ENCODE measurements around the gene NFX1.
"Not testable (repeated sequence)": the region's sequence is repeated elsewhere in the genome, so short reads cannot be mapped to it uniquely, and the experiment has no call there.

NFX1 gene

DNA sequence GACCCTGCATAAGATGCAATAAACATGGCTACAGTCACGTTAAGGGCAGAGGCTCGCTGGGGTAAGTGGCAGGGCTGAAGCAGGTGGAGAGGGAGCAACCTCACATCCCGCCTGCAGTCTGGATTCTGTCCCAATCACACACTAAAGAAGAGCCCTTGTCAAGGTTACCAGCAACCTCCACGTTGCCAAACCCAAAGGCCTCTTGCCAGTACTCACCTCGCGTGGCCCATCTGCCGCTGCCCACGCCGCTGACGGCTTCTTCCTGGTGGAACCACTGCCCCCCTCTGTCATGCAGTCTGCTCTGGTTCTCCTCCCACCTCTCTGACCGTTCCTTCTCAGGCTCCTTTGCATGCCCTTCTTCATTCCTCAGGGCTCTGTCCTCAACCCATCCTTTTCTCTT lies 103.3 kb downstream of the NFX1 start:
- no peak for DNase-seq

DNA sequence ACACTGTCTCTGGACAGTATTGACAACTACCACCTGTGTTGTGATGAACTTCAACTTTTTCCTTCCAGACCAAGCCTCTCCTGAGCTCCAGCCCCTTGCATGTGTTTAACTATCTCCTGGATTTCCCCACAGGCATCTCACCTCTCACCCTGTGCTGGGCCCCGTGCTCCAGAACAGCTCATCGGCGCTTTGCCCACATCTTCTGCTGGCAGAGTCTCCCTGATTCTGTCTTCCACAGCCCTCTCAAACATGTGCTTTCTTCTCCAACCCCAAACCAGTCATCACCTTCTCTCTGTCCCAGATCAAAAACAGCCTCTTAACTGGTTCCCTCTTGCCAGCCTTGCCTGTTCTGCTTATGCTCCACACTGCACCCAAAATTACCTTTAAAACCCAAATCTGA lies 103.7 kb downstream of the NFX1 start:
- not testable (repeated sequence) for DNase-seq

DNA sequence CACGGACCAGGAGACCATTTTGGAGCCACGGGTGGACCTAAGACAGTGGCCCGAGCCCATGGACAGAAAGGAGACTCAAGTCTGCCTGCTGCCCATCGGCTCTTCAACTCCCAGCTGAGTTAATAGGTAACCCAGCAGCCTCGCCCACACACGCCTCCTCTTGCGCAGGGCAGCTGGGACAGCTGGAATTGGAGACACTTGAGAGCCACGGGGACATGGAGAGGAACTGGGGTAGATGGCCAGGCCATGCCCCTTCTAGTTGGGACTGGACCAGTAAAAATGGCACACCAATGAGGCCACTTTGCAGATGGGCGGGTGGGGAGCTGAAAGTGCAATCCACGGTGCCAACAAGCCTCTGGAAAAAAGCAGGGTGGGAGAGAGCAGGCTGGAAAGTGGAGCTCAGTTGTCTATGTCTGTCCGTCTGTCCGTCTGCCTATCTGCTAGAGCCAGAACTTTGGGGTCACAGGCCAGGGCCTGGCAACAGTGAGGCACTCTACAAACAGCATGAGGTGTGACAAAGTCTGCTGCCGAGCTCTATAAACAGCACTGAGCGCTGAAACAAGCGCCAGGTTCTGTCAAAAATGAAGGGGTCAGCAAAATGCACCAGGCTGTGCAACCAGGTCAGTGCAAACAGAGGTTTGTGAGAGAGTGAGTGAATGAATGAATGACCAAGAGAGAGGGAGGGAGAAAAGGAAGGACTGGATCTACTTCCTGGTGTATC lies 105.0 kb downstream of the NFX1 start:
- not testable (repeated sequence) for DNase-seq

DNA sequence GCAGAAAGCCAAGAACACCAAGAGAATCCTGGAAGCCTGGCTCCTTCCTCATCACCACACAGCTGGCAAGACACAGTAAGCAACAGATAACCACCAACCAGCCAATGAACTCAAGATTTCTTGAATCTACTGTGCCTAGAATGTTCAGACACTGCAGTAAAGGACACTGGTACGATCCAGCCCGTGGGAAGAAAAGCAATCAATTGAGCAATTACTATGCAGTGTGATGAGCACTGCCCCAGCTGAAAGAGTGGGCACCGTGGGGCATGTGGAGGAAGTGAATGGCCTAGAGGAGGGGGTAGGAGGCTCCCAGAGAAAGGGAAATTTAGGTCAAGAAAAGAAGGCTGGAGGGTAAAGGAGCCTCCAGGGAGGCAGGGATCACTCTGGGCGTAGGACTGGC lies 107.5 kb downstream of the NFX1 start:
- not testable (repeated sequence) for DNase-seq

DNA sequence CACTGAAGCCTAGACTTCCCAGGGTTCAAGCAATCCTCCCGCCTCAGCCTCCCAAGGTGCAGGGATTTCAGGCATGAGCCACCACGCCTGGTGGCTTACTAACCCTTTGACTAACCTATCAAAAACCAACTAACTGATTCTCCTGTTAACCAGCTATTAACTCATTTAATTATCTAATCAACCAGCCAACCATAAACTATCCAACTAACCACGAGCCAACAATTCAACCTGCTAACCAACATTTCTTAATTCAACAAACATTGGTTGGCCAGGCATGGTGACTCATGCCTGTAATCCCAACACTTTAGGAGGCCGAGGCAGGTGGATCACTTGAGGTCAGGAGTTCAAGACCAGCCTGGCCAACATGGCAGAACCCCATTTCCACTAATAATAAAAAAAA lies 108.7 kb downstream of the NFX1 start:
- not testable (repeated sequence) for DNase-seq

- not testable (repeated sequence) for DNase-seq
Measured at GRCh38 chr9:33401809-33402208, 111.5 kb downstream of the NFX1 start.

GRCh38 chr9:33402371-33402770 lies 112.1 kb downstream of the NFX1 start, which contains the start of gene AQP7:
TSS of gene AQP7 (minus strand) at chr9:33402568. CDS start at chr9:33401262, 1,306 bp downstream.
- not testable (repeated sequence) for DNase-seq

- no peak for DNase-seq
Measured at GRCh38 chr9:33403941-33404787, 113.8 kb downstream of the NFX1 start.

GRCh38 chr9:33404788-33405362 lies 114.6 kb downstream of the NFX1 start:
- DNase-seq: no peak

DNA sequence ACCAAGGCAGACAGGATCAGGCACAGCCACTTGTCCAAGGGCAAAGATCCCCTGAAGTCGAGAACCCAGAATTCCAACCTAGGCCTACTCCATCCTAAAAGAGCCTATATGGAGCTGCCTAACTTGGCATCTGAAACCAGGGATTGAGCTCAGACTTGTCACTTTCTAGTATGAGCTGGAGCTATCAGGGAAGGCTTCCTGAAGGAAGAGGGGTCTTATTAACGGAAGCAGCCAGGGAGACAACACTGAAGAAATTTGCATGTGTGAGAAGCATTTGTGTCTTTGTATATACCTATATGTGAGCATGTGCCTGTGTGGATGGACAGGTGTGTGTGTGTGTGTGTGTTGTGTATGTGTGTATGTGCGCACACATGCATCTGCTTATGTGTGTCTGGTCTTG lies 116.7 kb downstream of the NFX1 start:
- DNase-seq: no peak

GRCh38 chr9:33408087-33408486 lies 117.8 kb downstream of the NFX1 start:
- DNase-seq: no peak

DNA sequence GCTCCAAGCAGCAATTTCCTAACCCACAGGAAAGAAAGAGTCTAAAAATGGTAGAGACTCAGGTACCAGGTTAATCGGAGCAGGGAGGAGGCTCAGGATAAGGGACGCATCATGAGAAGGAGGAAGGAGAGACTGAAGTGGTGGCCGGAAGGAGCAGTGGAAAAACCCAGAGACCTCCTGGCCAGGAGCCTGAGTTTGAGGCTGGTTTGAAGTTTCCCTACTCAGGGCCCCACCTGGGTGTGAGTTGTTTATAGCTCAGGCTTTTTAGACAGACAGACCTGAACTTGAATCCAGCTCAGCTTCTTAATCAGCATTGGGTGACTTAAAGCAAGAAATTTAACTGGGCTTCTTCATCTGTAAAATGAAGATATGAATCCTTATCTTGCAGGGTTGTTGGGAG lies 124.0 kb downstream of the NFX1 start:
- DNase-seq: no peak

GRCh38 chr9:33414889-33415500 lies 124.7 kb downstream of the NFX1 start:
- no peak for DNase-seq

- DNase-seq: peak; percentile 41 to 91 (median 80)
Measured at GRCh38 chr9:33415501-33416038, 125.3 kb downstream of the NFX1 start.

DNA sequence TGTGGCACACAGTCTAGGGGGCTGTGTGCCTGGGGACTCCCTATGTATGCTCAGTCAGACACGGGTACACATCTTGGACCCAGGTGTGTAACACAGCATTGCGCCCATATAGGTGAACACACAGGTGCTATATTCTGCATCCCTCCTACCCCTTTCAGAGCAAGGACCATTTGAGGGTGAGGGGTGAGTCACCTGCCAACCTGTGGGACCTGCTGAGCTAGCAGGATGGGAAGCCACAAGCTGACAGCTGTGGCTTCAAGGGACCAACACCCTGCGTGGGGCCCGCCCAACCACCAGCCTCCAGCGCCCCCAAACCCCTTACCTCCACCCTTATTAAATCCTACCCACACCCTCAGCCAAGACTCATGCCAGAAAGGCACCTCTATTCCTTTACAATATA lies 126.7 kb downstream of the NFX1 start:
- DNase-seq: peak in 1 of 4 experiments; percentile 10

- DNase-seq: no peak
Measured at GRCh38 chr9:33418090-33418489, 127.8 kb downstream of the NFX1 start.

DNA sequence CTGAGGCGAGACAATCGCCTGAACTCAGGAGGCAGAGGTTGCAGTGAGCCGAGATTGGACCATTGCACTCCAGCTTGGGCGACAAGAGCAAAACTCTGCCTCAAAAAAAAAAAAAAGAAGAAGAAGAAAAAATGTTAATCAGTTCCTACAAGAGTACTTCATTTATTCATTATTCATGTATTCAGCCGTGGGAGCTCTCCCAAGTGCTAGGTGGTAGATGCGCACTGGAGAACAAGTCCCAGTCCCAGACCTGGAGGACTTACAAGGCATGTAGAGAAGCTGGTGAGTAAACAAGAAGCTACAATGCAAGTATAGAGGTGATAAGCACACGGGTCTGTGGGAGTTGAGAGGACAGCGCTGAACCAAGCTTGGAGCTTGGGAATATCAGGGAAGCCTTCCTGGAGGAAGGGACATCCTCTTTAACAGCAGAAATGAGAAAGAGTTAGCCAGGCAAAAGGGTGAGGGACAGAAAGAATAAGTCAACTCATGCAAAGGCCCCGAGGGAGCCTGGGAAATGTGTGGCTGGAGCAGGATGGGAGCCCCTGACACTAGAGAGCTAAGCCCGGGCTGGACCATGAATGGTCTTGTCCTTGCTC lies 129.5 kb downstream of the NFX1 start:
- DNase-seq: no peak

All from activated naive CD4-positive, alpha-beta T cell (primary cell).